Measurements from ENCODE around the gene ZNF136. TPM values are rescaled to one million over a fixed set of nuclear protein-coding genes. Genes with fewer than 3 reads are reported as not detected.

Gene ZNF136
- total RNA-seq, 2 experiments from 2014 or later: 13.9 to 14.7 TPM

GRCh38 chr19:12194827-12195731 lies 32.2 kb downstream of the ZNF136 start:
- Mint-ChIP-seq H3K9me3 (ENCODE audit: insufficient read depth) (peaks cover 44% of the 10 kb centered on the region), H3K4me3 (peak overlapping the region; percentile 56), H3K27me3 (ENCODE audit: low read depth) (no peaks in the 10 kb centered on the region), H3K27ac (peak overlapping the region; percentile 60), H3K4me1 (ENCODE audit: low read depth) (peaks cover 17% of the 10 kb centered on the region), H3K36me3 (ENCODE audit: low read depth) (peaks cover 62% of the 10 kb centered on the region)
- ChIA-PET CTCF (no interaction called here), POLR2A (no interaction called here)
- ATAC-seq: peak; percentile 58
- DNase-seq: peak; percentile 64

DNA sequence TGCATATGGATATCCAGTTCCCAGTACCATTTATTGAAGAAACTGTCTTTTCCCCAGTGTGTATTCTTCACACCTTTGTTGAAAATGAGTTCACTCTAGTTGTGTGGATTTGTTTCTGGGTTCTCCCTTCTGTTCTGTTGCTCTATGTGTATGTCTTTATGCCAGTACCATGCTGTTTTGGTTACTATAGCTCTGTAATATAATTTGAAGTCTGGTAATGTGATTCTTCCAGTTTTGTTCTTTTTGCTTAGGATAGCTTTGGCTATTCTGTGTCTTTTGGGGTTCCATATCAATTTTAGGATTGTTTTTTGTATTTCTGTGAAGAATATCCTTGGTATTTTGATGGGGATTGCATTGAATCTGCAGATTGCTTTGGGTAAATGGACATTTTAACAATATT lies 35.2 kb downstream of the ZNF136 start:
- H3K4me1 Mint-ChIP-seq (ENCODE audit: low read depth): peaks cover 23% of the 10 kb centered on the region
- CTCF ChIA-PET: no interaction called here

GRCh38 chr19:12199757-12200419 lies 37.0 kb downstream of the ZNF136 start:
- H3K4me3 Mint-ChIP-seq: no peak overlapping the region
- no peak for DNase-seq
- H3K27me3 Mint-ChIP-seq (ENCODE audit: low read depth): no peaks in the 10 kb centered on the region
- ChIA-PET CTCF (no interaction called here), POLR2A (no interaction called here)
- H3K36me3 Mint-ChIP-seq (ENCODE audit: low read depth): peaks cover 30% of the 10 kb centered on the region
- no peak overlapping the region for H3K27ac Mint-ChIP-seq
- no peak for ATAC-seq
- H3K9me3 Mint-ChIP-seq (ENCODE audit: insufficient read depth): peaks cover 40% of the 10 kb centered on the region
- H3K4me1 Mint-ChIP-seq (ENCODE audit: low read depth): peaks cover 19% of the 10 kb centered on the region

More for the DNA sequence above, 35.2 kb downstream of the ZNF136 start:
- Mint-ChIP-seq H3K36me3 (ENCODE audit: low read depth) (peaks cover 39% of the 10 kb centered on the region), H3K27ac (no peak overlapping the region), H3K27me3 (ENCODE audit: low read depth) (no peaks in the 10 kb centered on the region), H3K9me3 (ENCODE audit: insufficient read depth) (peaks cover 43% of the 10 kb centered on the region), H3K4me3 (no peak overlapping the region)
- POLR2A ChIA-PET: no interaction called here
- ATAC-seq: no peak
- no peak for DNase-seq

DNA sequence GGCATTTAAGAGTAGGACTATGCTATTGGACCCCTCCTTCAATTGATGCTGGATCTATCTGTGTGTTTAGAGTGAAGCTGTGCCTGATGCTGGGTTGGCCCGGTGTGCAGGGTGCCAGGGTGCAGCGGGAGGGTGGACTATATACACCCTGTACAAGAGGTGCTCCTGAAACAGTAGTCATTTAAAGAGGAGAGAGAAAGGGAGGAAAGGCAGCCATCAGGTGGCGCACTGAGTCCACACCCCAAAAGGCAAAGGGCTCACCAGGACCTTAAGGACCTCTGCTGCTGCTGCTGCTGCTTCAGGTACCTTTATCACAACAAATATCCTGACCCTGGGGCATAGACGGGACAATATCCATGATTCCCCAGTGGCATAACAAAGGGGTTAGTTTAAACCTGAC lies 39.4 kb downstream of the ZNF136 start:
- CTCF ChIA-PET: no interaction called here

GRCh38 chr19:12205296-12205695 lies 42.4 kb downstream of the ZNF136 start:
- Mint-ChIP-seq H3K36me3 (ENCODE audit: low read depth) (peaks cover 28% of the 10 kb centered on the region), H3K4me1 (ENCODE audit: low read depth) (peaks cover 3% of the 10 kb centered on the region), H3K4me3 (no peak overlapping the region), H3K27ac (no peak overlapping the region), H3K9me3 (ENCODE audit: insufficient read depth) (peaks cover 38% of the 10 kb centered on the region), H3K27me3 (ENCODE audit: low read depth) (no peaks in the 10 kb centered on the region)
- DNase-seq: no peak
- no peak for ATAC-seq
- POLR2A ChIA-PET: no interaction called here
- CTCF ChIA-PET: no interaction called here

More for the DNA sequence above, 39.4 kb downstream of the ZNF136 start:
- H3K27ac Mint-ChIP-seq: no peak overlapping the region
- peaks cover 24% of the 10 kb centered on the region for H3K36me3 Mint-ChIP-seq (ENCODE audit: low read depth)
- peak; percentile 70 for ATAC-seq
- peaks cover 11% of the 10 kb centered on the region for H3K4me1 Mint-ChIP-seq (ENCODE audit: low read depth)
- POLR2A ChIA-PET: no interaction called here
- no peaks in the 10 kb centered on the region for H3K27me3 Mint-ChIP-seq (ENCODE audit: low read depth)
- peaks cover 39% of the 10 kb centered on the region for H3K9me3 Mint-ChIP-seq (ENCODE audit: insufficient read depth)
- H3K4me3 Mint-ChIP-seq: no peak overlapping the region
- DNase-seq: peak; percentile 62

DNA sequence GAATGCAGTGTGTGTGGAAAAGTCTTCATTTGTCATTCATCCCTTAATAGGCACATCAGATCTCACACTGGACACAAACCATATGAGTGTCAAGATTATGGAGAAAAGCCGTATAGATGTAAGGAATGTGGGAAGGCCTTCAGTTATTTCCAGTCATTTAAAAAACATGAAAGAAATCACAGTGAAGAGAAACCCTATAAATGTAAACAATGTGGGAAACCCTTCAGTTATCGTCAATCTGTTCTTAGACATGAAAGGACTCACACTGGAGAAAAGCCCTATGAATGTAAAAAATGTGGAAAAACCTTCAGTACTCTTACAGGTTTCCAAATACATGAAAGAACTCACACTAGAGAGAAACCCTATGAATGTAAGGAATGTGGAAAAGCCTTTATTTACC lies 45.3 kb downstream of the ZNF136 start:
- ChIA-PET POLR2A (no interaction called here), CTCF (no interaction called here)
- ATAC-seq (no peak), DNase-seq (no peak)
- Mint-ChIP-seq H3K36me3 (ENCODE audit: low read depth) (peaks cover 28% of the 10 kb centered on the region), H3K27ac (no peak overlapping the region), H3K4me3 (no peak overlapping the region), H3K27me3 (ENCODE audit: low read depth) (no peaks in the 10 kb centered on the region), H3K9me3 (ENCODE audit: insufficient read depth) (peaks cover 35% of the 10 kb centered on the region), H3K4me1 (ENCODE audit: low read depth) (no peaks in the 10 kb centered on the region)

GRCh38 chr19:12217332-12217731 lies 54.4 kb downstream of the ZNF136 start:
- Mint-ChIP-seq H3K36me3 (ENCODE audit: low read depth) (peaks cover 20% of the 10 kb centered on the region), H3K9me3 (ENCODE audit: insufficient read depth) (peaks cover 61% of the 10 kb centered on the region), H3K27ac (no peak overlapping the region), H3K4me3 (no peak overlapping the region), H3K27me3 (ENCODE audit: low read depth) (no peaks in the 10 kb centered on the region), H3K4me1 (ENCODE audit: low read depth) (no peaks in the 10 kb centered on the region)
- no peak for DNase-seq
- CTCF ChIA-PET: no interaction called here
- POLR2A ChIA-PET: no interaction called here
- no peak for ATAC-seq

DNA sequence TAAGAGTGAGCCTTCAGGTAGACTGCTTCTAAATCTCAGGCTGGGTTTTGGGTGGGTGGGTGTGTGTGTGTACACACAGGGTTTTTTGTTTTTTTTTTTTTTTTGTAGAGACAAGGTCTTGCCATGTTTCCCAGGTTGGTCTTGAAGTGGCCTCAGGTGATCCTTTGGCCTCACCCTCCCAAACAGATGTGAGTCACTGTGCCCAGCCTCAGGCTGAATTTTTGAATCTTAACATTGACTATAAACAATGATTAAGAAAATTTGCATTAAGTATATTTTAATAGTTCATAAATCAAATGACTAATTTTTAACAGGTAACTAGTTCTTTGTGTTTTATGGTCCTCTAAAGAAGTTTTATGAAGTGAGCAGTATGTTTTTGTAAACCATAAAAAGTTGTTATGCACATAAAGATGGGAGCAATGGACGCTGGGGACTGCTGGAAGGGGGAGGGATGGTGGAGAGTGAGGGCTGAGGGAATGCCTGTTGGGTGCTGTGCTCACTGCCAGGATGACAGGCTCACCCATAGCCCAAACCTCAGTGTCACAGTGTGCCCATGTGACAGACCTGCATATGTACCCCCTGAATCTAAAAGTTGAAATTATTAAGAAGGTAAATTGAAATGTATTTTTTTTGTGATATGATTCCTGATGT lies 60.2 kb downstream of the ZNF136 start:
- no peak for ATAC-seq
- no peak for DNase-seq
- Mint-ChIP-seq H3K27me3 (ENCODE audit: low read depth) (no peaks in the 10 kb centered on the region), H3K9me3 (ENCODE audit: insufficient read depth) (peaks cover 40% of the 10 kb centered on the region), H3K36me3 (ENCODE audit: low read depth) (peaks cover 14% of the 10 kb centered on the region), H3K4me3 (no peak overlapping the region), H3K27ac (no peak overlapping the region), H3K4me1 (ENCODE audit: low read depth) (no peaks in the 10 kb centered on the region)
- POLR2A ChIA-PET: no interaction called here
- CTCF ChIA-PET: no interaction called here

GRCh38 chr19:12224676-12225075 lies 61.8 kb downstream of the ZNF136 start:
- Mint-ChIP-seq H3K9me3 (ENCODE audit: insufficient read depth) (peaks cover 32% of the 10 kb centered on the region), H3K4me3 (no peak overlapping the region), H3K27me3 (ENCODE audit: low read depth) (no peaks in the 10 kb centered on the region), H3K4me1 (ENCODE audit: low read depth) (no peaks in the 10 kb centered on the region), H3K36me3 (ENCODE audit: low read depth) (peaks cover 13% of the 10 kb centered on the region), H3K27ac (no peak overlapping the region)
- ATAC-seq (no peak), DNase-seq (no peak)
- ChIA-PET POLR2A (no interaction called here), CTCF (no interaction called here)

DNA sequence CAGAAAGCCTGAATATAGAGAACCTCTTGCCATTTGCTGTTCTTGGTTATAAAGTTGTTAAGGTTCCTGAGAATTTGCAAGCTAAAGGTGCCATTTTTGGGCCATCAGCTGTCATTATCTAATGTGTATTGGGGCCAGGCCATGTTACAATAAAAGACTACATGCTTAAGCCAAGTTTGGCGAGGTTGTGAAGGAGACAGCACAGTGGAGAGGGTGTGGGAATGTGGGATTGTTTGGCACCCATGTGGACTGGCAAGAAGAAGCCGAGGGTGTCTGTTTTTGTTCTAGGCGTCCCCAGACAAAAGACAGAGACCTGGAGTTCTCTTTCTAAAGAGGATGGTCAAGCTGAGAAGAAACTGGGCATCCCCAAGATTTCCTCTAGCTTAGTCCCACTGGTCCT lies 67.1 kb downstream of the ZNF136 start:
- peaks cover 30% of the 10 kb centered on the region for H3K9me3 Mint-ChIP-seq (ENCODE audit: insufficient read depth)
- H3K27ac Mint-ChIP-seq: no peak overlapping the region
- no peaks in the 10 kb centered on the region for H3K4me1 Mint-ChIP-seq (ENCODE audit: low read depth)
- peaks cover 14% of the 10 kb centered on the region for H3K36me3 Mint-ChIP-seq (ENCODE audit: low read depth)
- POLR2A ChIA-PET: no interaction called here
- no peak overlapping the region for H3K4me3 Mint-ChIP-seq
- ATAC-seq (no peak), DNase-seq (no peak)
- CTCF ChIA-PET: no interaction called here
- H3K27me3 Mint-ChIP-seq (ENCODE audit: low read depth): no peaks in the 10 kb centered on the region

DNA sequence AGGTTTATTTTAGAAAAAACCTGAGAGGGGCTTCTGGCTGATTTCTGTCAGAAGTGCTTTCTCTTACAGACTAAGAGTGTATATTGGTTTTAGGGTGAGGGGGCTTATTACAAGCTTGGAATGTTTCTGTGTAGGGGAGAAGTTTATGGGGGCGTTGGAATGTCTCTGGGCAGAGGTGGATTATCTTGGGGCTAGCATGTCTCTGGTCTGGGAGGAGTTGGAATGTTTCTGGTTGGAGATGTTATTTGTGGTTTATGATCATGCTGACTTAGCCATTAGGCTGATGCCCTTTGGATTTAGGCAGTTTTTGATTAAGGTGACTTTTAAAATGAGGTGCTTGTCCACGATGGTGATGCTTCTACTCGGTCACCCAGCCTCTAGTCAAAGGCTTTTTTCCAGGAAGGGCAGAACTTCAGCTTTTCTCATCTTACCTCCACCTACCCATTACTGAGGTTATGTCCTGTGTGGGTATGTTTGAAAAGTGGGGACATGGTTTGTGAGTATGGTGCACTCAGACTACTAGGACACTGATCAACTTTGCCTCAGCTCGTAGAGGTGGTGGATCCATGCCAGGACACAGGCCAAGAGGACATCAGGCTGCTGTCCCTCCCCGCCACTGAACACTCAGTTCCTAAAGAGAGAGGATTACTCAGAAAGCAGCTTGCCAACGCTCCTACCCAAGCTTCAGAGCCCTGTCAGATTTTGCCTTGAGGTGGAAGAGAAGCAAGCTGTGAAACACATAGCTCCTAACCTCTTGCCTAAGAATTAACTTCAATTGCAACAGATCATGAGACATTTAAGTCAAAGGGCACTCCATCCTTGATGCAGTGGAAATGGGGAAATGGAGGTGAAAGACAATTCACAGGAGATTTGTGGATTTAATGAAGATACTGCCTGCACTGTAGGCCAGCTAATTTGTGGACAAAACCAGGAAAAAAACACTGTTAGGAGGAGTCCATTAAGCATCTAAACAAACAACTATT lies 68.1 kb downstream of the ZNF136 start:
- Mint-ChIP-seq H3K36me3 (ENCODE audit: low read depth) (peaks cover 18% of the 10 kb centered on the region), H3K27ac (no peak overlapping the region), H3K4me3 (no peak overlapping the region), H3K9me3 (ENCODE audit: insufficient read depth) (peaks cover 33% of the 10 kb centered on the region), H3K27me3 (ENCODE audit: low read depth) (no peaks in the 10 kb centered on the region), H3K4me1 (ENCODE audit: low read depth) (no peaks in the 10 kb centered on the region)
- ChIA-PET CTCF (no interaction called here), POLR2A (no interaction called here)
- ATAC-seq (no peak), DNase-seq (no peak)

Data from activated CD8-positive, alpha-beta T cell treated with anti-CD3 and anti-CD28 coated beads, Interleukin-2, amount 10 ng/mL, durations not matched to agents 7 days and 5 days (primary cell).